Activated naive CD4-positive, alpha-beta T cell (primary cell): ENCODE data around the gene EVX2.

Experiments
- DNase-seq, 4 experiments: peaks; one replicate each; lab custom pipeline; 2025; lab: John Stamatoyannopoulos, UW

EVX2 gene

GRCh38 chr2:176096243-176096985, 12.7 kb upstream of the EVX2 start:
- no peak for DNase-seq

- DNase-seq: no peak
Measured at GRCh38 chr2:176095421-176095820, 11.7 kb upstream of the EVX2 start.

- DNase-seq: no peak
Measured at GRCh38 chr2:176094349-176094748, 10.6 kb upstream of the EVX2 start.

- DNase-seq: no peak
Measured at GRCh38 chr2:176093898-176094249, 10.1 kb upstream of the EVX2 start.

GRCh38 chr2:176093145-176093897, 9.6 kb upstream of the EVX2 start:
- no peak for DNase-seq

GRCh38 chr2:176092270-176093144, 8.7 kb upstream of the EVX2 start, which contains the start of gene HOXD13:
Gene HOXD13, plus strand, starts transcription at chr2:176092721. Its CDS starts 170 bp downstream, at chr2:176092891.
- no peak for DNase-seq

- no peak for DNase-seq
Measured at GRCh38 chr2:176091329-176092258, 7.8 kb upstream of the EVX2 start.

GRCh38 chr2:176090862-176091261, 7.1 kb upstream of the EVX2 start:
- DNase-seq: no peak

GRCh38 chr2:176089843-176090395, 6.2 kb upstream of the EVX2 start:
- no peak for DNase-seq

GRCh38 chr2:176088937-176089842, 5.4 kb upstream of the EVX2 start:
- DNase-seq: no peak

GRCh38 chr2:176088048-176088936, 4.5 kb upstream of the EVX2 start:
- DNase-seq: no peak

- no peak for DNase-seq
Measured at GRCh38 chr2:176087330-176088047, 3.7 kb upstream of the EVX2 start.

- no peak for DNase-seq
Measured at GRCh38 chr2:176085861-176086771, 2.4 kb upstream of the EVX2 start.

GRCh38 chr2:176085120-176085788, 1.5 kb upstream of the EVX2 start:
- DNase-seq: no peak

- DNase-seq: no peak
Measured at GRCh38 chr2:176084611-176085119, 903 bp upstream of the EVX2 start.
